ENCODE measurements around the gene ZNF341.

Gene ZNF341

DNA sequence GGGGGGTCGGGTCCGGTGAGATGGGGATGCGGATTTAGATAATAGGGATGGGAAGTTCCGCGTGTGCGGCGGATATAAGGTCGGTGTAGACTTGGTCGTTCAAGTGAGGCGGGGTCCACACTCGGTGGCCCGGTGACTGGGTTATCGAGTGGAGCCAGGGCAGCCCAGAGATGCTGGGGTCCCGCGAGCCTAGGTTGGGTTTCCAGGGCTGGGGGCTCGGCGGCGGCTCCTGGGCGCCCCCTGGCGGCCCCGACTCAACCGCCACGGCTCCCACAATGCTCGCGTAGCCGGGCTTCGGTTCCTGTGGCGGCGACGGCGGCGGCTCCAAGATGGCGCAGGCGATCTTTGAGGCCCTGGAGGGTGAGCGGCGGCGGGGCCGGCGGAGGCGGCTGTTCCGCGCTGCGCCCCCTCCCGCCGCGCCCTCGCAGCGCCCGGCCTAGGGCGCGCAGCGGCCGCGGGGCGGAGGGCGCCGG, at the start of gene ZNF341:
ZNF341 (plus strand) TSS at position 304 of the 473 bp plus-strand sequence; CDS start at position 330, 26 bp downstream.
- H4K20me1 ChIP-seq: no peaks in the 10 kb centered on the region
- peak within 1 kb of the TSS; percentile 92 to 99 (median 96) for H3K4me2 ChIP-seq
- peaks cover 28 to 33% (median 31%) of the 10 kb centered on the region in 10 experiments for H3K4me1 ChIP-seq
- peaks cover 1 to 12% (median 7%) of the 10 kb centered on the region in 11 experiments; a peak in 19 of 22 replicates for H3K36me3 ChIP-seq
- H3K9ac ChIP-seq: peak within 1 kb of the TSS; percentile 75 to 89 (median 84)
- H3K4me3 ChIP-seq: peak within 1 kb of the TSS; percentile 57 to 75 (median 69)
- no peak for TF ChIP-seq Cebpa-rat (IDR thresholded peaks at IDR 0.05)
- peaks cover 14 to 18% (median 16%) of the 10 kb centered on the region in 11 experiments for H3K9me3 ChIP-seq (replicated peaks in 1 of 11)
- peak within 1 kb of the TSS; percentile 73 to 89 (median 84) for H3K27ac ChIP-seq
- H3K27me3 ChIP-seq: no peaks in the 10 kb centered on the region

- Histone ChIP-seq H3K36me3 (peaks cover 0 to 43% (median 19%) of the 10 kb centered on the region in 11 experiments; a peak in 16 of 22 replicates), H3K4me3 (peak overlapping the region; percentile 71 to 88 (median 82)), H4K20me1 (peaks cover 0 to 60% (median 55%) of the 10 kb centered on the region in 11 experiments; a peak in 18 of 22 replicates), H3K27ac (peak overlapping the region in 10 of 11 experiments; percentile 46 to 96 (median 95); a peak in 18 of 22 replicates), H3K4me1 (peaks cover 38 to 92% (median 89%) of the 10 kb centered on the region in 10 experiments), H3K9ac (peak overlapping the region; percentile 72 to 98 (median 95); a peak in 21 of 22 replicates), H3K4me2 (peak overlapping the region; percentile 76 to 98 (median 93)), H3K27me3 (no peaks in the 10 kb centered on the region), H3K9me3 (replicated peaks in 1 of 11) (no peaks in the 10 kb centered on the region)
- no peak for TF ChIP-seq Cebpa-rat (IDR thresholded peaks at IDR 0.05)
Observed at GRCh38 chr20:33684533-33685327, 47.1 kb upstream of the ZNF341 start.

- Histone ChIP-seq H3K9me3 (replicated peaks in 1 of 11) (no peaks in the 10 kb centered on the region), H3K4me1 (peaks cover 46 to 90% (median 88%) of the 10 kb centered on the region in 10 experiments), H3K4me3 (peak overlapping the region; percentile 71 to 88 (median 82)), H3K4me2 (peak overlapping the region; percentile 76 to 98 (median 93)), H3K36me3 (peaks cover 0 to 35% (median 11%) of the 10 kb centered on the region in 11 experiments; a peak in 9 of 22 replicates), H3K9ac (peak overlapping the region; percentile 72 to 98 (median 95); a peak in 21 of 22 replicates), H3K27ac (peak overlapping the region in 10 of 11 experiments; percentile 46 to 96 (median 95); a peak in 20 of 22 replicates), H3K27me3 (no peaks in the 10 kb centered on the region), H4K20me1 (peaks cover 0 to 52% (median 47%) of the 10 kb centered on the region in 11 experiments; a peak in 18 of 22 replicates)
- TF ChIP-seq Cebpa-rat (IDR thresholded peaks at IDR 0.05): no peak
Observed at GRCh38 chr20:33685328-33686099, 46.3 kb upstream of the ZNF341 start.

DNA sequence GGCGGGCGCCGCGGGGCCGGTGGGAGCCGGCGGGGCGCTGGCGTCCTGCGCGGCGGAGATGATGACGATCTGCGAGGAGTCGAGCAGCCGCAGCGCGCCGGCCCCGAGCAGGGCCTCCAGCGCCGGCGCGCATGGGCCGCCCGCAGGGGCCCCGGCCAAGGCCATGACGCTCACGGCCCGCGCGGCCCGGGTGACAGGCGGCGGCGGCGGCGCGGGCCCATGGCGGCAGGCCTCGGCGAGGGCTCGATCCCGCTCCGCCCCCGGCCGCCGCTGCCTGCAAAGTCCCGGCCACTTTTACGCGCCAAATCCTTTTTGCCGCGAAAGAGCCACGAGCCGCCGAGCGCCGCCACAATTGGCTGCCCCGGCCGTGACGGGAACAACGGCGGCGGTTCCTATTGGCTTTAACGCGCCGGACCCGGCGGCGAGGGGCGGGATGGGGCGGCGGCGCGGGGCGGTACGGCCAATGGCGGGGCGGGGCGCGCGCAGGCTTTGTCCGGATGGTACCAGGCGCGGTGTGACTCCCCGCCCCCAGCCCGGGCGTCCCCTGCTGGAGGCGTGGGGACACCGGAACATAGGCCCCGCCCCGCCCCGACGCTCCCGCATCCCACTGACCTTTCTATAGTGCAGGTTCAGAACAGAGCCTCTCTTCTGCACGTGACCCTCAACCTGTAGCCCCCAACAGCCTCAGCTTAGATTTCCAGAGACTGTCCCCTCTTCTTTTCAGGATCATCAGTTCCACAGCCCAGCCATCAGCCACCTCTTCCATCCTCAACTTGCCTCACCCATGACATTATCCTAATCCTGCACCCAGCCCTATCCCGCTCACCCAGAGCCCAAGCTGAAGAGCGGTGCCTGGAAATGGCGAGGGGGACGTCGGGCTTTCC, 45.5 kb upstream of the ZNF341 start, which contains the start of gene E2F1:
E2F1 (minus strand) TSS at position 286 of the 884 bp plus-strand sequence; CDS start at position 165, 121 bp downstream.
- peaks cover 0 to 27% (median 9%) of the 10 kb centered on the region in 11 experiments; a peak in 7 of 22 replicates for H3K36me3 ChIP-seq
- peaks cover 0 to 43% (median 38%) of the 10 kb centered on the region in 11 experiments; a peak in 18 of 22 replicates for H4K20me1 ChIP-seq
- no peaks in the 10 kb centered on the region for H3K9me3 ChIP-seq (replicated peaks in 1 of 11)
- H3K27me3 ChIP-seq: no peaks in the 10 kb centered on the region
- H3K27ac ChIP-seq: peak within 1 kb of the TSS; percentile 12 to 96 (median 95); a peak in 21 of 22 replicates
- peak within 1 kb of the TSS; percentile 71 to 88 (median 82) for H3K4me3 ChIP-seq
- peaks cover 54 to 91% (median 88%) of the 10 kb centered on the region in 10 experiments for H3K4me1 ChIP-seq
- peak within 1 kb of the TSS; percentile 84 to 98 (median 93) for H3K4me2 ChIP-seq
- peak within 1 kb of the TSS; percentile 72 to 98 (median 95); a peak in 21 of 22 replicates for H3K9ac ChIP-seq
- TF ChIP-seq Cebpa-rat (IDR thresholded peaks at IDR 0.05): no peak

DNA sequence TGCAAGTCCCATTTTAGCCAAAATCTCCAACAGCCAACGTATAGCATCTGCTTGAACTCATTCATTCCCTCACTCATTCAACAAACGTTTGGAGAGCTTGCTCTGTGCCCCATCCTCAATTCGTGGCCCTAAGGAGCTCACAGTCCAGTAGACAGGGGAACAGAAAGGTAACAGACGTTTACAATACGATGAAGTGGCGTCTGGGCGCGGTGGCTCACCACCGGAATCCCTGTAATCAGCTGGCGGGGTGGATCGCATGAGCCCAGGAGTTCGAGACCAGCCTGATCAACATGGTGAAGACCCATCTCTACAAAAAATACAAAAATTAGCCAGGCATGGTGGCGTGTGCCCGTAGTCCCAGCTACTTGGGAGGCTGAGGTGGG, 44.8 kb upstream of the ZNF341 start:
- H3K4me2 ChIP-seq: peak overlapping the region; percentile 82 to 96 (median 87)
- no peak for TF ChIP-seq Cebpa-rat (IDR thresholded peaks at IDR 0.05)
- peak overlapping the region in 10 of 11 experiments; percentile 44 to 96 (median 58); a peak in 19 of 22 replicates for H3K9ac ChIP-seq
- H3K27ac ChIP-seq: peak overlapping the region; percentile 12 to 96 (median 85); a peak in 21 of 22 replicates
- H3K36me3 ChIP-seq: peaks cover 0 to 25% (median 9%) of the 10 kb centered on the region in 11 experiments; a peak in 7 of 22 replicates
- peak overlapping the region in 8 of 10 experiments; percentile 35 to 88 (median 80); a peak in 13 of 20 replicates for H3K4me3 ChIP-seq
- no peaks in the 10 kb centered on the region for H3K9me3 ChIP-seq (replicated peaks in 1 of 11)
- peaks cover 0 to 37% (median 33%) of the 10 kb centered on the region in 11 experiments; a peak in 16 of 22 replicates for H4K20me1 ChIP-seq
- H3K27me3 ChIP-seq: no peaks in the 10 kb centered on the region
- H3K4me1 ChIP-seq: peaks cover 55 to 93% (median 90%) of the 10 kb centered on the region in 10 experiments

DNA sequence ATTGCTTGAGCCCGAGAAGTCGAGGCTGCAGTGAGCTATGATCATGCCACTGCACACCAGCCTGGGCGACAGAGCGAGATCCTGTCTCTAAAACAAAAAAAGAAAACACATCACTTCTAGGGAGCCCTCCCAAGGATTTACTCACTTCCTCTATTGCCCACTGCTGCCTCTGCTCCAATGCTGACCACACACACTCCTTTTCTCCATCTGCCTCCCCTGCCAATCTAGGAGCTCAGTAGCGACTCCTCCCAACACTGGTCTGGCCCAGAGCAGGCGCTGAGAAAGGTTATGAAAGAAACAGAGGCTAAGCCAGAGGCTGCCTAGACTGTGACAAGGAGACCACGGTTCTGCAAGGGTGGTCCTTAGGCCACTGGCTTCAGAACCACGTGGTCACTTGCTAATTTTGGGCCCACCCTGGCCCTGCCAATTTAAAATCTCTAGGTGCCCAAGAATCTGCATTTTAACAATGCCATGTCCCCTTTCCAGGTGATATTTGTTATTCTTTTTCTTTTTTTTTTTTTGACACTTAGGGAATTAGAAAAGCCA, 44.4 kb upstream of the ZNF341 start:
- peak overlapping the region; percentile 82 to 96 (median 87) for H3K4me2 ChIP-seq
- H4K20me1 ChIP-seq: peaks cover 0 to 32% (median 29%) of the 10 kb centered on the region in 11 experiments; a peak in 15 of 22 replicates
- H3K27ac ChIP-seq: peak overlapping the region; percentile 12 to 96 (median 85); a peak in 20 of 22 replicates
- peaks cover 0 to 20% (median 9%) of the 10 kb centered on the region in 11 experiments; a peak in 7 of 22 replicates for H3K36me3 ChIP-seq
- H3K9ac ChIP-seq: peak overlapping the region in 10 of 11 experiments; percentile 44 to 96 (median 58); a peak in 19 of 22 replicates
- H3K4me1 ChIP-seq: peaks cover 58 to 93% (median 90%) of the 10 kb centered on the region in 10 experiments
- TF ChIP-seq Cebpa-rat (IDR thresholded peaks at IDR 0.05): no peak
- no peaks in the 10 kb centered on the region for H3K27me3 ChIP-seq
- peak overlapping the region in 4 of 10 experiments; percentile 80 to 88 (median 84); a peak in 1 of 20 replicates for H3K4me3 ChIP-seq
- H3K9me3 ChIP-seq (replicated peaks in 1 of 11): no peaks in the 10 kb centered on the region

All from BLaER1 treated with 17β-estradiol and CSF1 and Interleukin-3, amounts not matched to agents 10 nM and 100 nM (cell line).